Activated CD8-positive, alpha-beta memory T cell treated with anti-CD3 and anti-CD28 coated beads, Interleukin-2, amount 10 ng/mL, durations not matched to agents 7 days and 5 days (primary cell): ENCODE data around the gene ARID1B. TPM values are rescaled to one million over a fixed set of nuclear protein-coding genes. Genes with fewer than 3 reads are reported as not detected.

Experiments used
- ATAC-seq: fragments of 150-1000 bp; cut with Tn5 transposase; one replicate; pipeline ENCODE4 v1.10.0; 2021; ENCODE audit warnings: moderate library complexity
- CTCF ChIA-PET: fragments of 350-600 bp; sonication (Branson Sonifier 250); formaldehyde crosslinking; loops from one replicate; lab custom pipeline; 2021; ENCODE audit warnings: antibody characterized with exemption; lab: Charles Lee
- DNase-seq: peaks from one replicate; pipeline ENCODE4 v3.0.0-alpha.2; 2020
- H3K27ac Mint-ChIP-seq: one replicate; pipeline ENCODE4 v1.8.0; 2021; ENCODE audit warnings: mild to moderate bottlenecking, mixed read lengths
- H3K27me3 Mint-ChIP-seq: one replicate; pipeline ENCODE4 v1.8.0; 2021; ENCODE audit warnings: mixed read lengths
- H3K36me3 Mint-ChIP-seq: one replicate; pipeline ENCODE4 v1.8.0; 2021; ENCODE audit warnings: mild to moderate bottlenecking, mixed read lengths
- H3K4me1 Mint-ChIP-seq: one replicate; pipeline ENCODE4 v1.8.0; 2021; ENCODE audit warnings: mixed read lengths
- H3K4me3 Mint-ChIP-seq: one replicate; pipeline ENCODE4 v1.8.0; 2021; ENCODE audit warnings: mild to moderate bottlenecking, moderate library complexity, mixed read lengths
- H3K9me3 Mint-ChIP-seq: one replicate; pipeline ENCODE4 v1.8.0; 2022; ENCODE audit warnings: low read depth, mixed read lengths
- total RNA-seq, 2 experiments: library from RNA; stranded (reverse); gene quantifications; one replicate each; pipeline ENCODE4 v1.2.3, GENCODE V29; 2021

ARID1B gene
- total RNA-seq, 2 experiments from 2014 or later: 59.5 to 81.5 TPM

DNA sequence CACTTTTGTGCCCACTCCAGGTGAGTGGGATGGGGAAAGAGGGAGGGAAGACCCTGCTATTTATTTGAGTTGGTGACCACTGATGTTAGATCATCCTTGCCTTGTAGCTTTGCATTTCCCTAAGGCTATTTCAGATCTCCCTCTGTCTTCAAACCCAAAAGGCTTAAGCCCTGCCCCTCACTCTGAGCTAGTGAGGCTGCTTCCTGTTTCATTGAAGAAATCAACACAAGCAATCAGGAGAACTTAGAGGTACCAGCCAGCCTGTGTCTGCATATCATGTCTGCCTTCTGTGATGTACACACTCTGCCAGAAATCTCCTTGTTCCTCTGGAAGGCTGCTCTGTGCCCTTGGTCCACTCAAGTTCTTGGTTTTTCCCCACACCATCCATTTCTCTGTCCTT lies 135.3 kb downstream of the ARID1B start:
- DNase-seq (no peak), ATAC-seq (no peak)
- Mint-ChIP-seq H3K4me1 (peaks cover 29% of the 10 kb centered on the region), H3K4me3 (no peak overlapping the region), H3K27me3 (no peaks in the 10 kb centered on the region), H3K36me3 (peaks cover 21% of the 10 kb centered on the region), H3K27ac (peak overlapping the region; percentile 37), H3K9me3 (no peaks in the 10 kb centered on the region)
- CTCF ChIA-PET: no interaction called here

DNA sequence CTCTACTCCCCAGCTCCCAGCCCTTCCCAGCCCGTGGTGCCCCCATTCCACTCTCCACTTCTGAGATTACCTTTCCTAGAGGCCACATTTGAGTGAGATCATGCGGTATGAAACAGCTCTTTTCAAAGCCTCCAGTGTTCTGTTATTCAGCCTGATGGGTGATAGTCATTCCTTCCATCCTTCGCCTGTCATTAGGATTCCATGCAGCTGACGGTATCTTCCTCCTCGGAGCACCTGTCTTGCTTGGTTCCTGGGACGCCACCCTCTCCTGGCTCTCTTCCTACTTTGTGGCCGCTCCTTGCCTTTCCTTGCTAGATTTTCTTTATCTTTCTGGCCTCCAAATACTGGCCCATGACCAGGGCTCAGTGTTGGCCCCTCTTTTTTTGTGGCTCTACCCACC lies 137.0 kb downstream of the ARID1B start:
- Mint-ChIP-seq H3K36me3 (peaks cover 19% of the 10 kb centered on the region), H3K9me3 (no peaks in the 10 kb centered on the region), H3K4me1 (peaks cover 29% of the 10 kb centered on the region), H3K27ac (no peak overlapping the region), H3K27me3 (no peaks in the 10 kb centered on the region), H3K4me3 (no peak overlapping the region)
- no peak for ATAC-seq
- DNase-seq: no peak
- CTCF ChIA-PET: no interaction called here

DNA sequence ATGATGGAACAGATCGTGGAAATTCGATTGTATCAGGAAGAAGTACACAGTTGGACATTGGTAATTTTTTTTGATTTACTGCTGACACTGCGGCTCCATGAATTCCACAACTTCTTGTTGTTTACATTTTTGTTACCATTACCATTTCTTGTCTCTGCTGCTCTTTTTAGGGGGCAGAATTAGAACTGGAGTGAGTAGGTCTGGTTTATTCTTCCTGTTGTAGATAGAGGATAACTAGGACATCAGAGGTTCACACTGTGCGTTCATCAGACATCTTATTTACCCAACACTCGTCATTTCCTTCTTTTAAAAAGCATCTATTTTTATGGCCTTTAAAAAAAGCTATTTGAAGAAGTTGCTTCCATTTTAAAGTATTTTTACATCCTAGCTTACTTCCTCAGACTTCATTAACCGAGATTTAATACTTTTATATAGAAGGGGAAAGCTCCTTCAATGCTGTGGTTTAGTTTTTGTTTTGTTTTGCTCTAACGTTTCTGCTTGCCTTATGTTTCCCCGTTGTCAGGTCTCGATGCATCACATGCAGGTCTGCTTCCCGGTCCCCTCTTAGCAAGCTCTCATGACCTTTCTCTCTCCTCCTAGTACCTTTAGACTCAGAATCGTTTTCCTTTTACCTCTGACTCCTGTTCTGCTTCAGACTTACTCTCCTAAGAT lies 139.1 kb downstream of the ARID1B start:
- H3K36me3 Mint-ChIP-seq: peaks cover 17% of the 10 kb centered on the region
- H3K4me3 Mint-ChIP-seq: no peak overlapping the region
- peaks cover 27% of the 10 kb centered on the region for H3K4me1 Mint-ChIP-seq
- H3K27ac Mint-ChIP-seq: no peak overlapping the region
- no peaks in the 10 kb centered on the region for H3K27me3 Mint-ChIP-seq
- DNase-seq (no peak), ATAC-seq (no peak)
- no peaks in the 10 kb centered on the region for H3K9me3 Mint-ChIP-seq
- CTCF ChIA-PET: interaction anchor here (1.0 kb wide), 1 partner anchor 37 kb away, joined by 3 read pairs; no protein-coding TSS in a partner anchor

DNA sequence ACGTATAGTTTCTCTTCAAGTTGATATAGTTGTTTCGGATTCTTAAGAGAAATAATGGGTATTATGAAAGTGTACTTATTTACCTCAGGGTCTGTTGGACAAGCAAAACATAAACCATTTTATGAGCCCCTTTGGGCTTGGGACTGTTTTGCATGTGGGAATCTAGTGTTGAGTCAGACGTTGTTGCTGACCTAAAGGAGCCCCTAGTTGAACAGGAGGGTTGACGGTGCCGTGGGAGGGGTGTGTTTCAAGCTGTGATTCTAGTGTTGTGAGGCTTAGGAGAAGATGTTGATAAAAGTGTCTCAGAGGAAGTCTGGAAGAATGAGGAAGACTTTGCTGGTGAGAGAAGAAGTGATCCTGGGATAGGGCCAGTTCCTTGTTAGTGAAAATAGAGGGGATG lies 140.0 kb downstream of the ARID1B start:
- Mint-ChIP-seq H3K36me3 (peaks cover 19% of the 10 kb centered on the region), H3K4me3 (no peak overlapping the region), H3K9me3 (no peaks in the 10 kb centered on the region), H3K27ac (no peak overlapping the region), H3K4me1 (peaks cover 21% of the 10 kb centered on the region), H3K27me3 (no peaks in the 10 kb centered on the region)
- CTCF ChIA-PET: no interaction called here
- ATAC-seq (no peak), DNase-seq (no peak)

DNA sequence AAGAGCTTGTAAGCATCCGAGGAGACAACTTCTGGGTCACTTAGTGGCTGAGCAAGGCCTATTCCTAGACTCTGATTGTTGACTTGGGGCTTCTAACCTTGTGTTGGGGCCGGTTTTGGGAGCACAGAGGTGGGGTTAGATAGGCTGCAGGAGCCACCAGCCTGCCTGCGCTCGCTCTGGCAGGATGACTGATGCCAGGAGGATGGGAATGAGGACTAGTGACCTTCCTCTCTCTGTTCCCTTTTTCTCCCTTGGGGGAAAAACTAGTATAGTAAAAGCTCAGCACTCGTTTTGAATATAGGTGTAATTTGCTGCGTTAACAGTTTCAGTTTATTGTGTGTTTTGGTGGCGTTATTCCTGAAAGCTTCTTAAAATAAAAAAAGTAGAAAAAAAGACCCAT lies 141.5 kb downstream of the ARID1B start:
- DNase-seq (no peak), ATAC-seq (no peak)
- H3K4me3 Mint-ChIP-seq: no peak overlapping the region
- no peak overlapping the region for H3K27ac Mint-ChIP-seq
- CTCF ChIA-PET: no interaction called here
- peaks cover 18% of the 10 kb centered on the region for H3K36me3 Mint-ChIP-seq
- H3K27me3 Mint-ChIP-seq: no peaks in the 10 kb centered on the region
- H3K4me1 Mint-ChIP-seq: peaks cover 14% of the 10 kb centered on the region
- H3K9me3 Mint-ChIP-seq: no peaks in the 10 kb centered on the region

DNA sequence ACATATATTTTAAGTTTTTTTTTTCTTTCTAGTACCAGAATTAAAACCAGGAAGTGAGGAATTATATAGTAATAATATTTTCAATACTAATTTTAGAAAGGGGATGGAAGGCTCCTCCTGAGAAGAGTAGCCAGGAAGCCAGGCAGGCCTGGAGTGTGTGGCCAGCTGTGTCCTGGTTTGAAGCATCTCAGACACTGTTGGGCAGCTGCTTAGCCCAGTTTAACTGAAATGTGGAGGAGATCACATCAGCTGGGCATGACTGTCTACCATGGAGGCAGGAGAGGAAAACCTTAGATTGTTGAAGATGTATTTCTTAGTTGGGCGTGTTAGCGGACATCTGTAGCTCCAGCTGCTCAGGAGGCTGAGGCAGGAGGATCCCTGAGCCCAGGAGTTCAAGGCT lies 142.2 kb downstream of the ARID1B start:
- no peak overlapping the region for H3K27ac Mint-ChIP-seq
- H3K4me3 Mint-ChIP-seq: no peak overlapping the region
- no peaks in the 10 kb centered on the region for H3K9me3 Mint-ChIP-seq
- CTCF ChIA-PET: interaction anchor here (0.6 kb wide), 1 partner anchor 533 kb away, joined by 3 read pairs; no protein-coding TSS in a partner anchor
- H3K4me1 Mint-ChIP-seq: peaks cover 14% of the 10 kb centered on the region
- DNase-seq (no peak), ATAC-seq (no peak)
- peaks cover 16% of the 10 kb centered on the region for H3K36me3 Mint-ChIP-seq
- H3K27me3 Mint-ChIP-seq: no peaks in the 10 kb centered on the region

DNA sequence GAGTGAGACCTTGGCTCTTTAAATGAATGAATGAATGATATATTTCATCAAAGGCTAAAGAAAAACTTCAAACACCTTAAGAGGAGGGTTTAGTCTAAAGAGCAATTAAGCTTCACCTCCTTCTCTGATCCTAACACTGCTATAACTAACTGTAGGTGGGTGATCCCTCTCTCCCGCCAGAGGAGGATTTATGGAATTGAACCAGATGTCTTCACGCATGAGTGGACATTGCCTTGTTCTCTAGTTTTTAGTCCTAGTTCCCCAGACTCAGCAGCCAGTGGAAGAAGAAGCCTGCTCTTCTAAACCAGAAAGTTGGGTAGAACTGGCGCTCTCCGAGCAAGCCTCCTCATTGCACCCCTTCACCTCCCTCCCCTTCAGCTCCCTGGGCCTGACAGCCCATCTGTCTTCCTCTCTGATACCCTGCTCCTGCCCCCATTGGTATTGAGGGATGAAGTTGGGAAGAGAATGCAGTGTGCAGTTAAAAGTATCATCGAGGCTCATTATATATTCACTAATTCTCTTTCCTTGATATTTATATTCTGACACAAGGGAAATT lies 142.7 kb downstream of the ARID1B start:
- CTCF ChIA-PET: interaction anchor here (0.6 kb wide), 1 partner anchor 533 kb away, joined by 3 read pairs; no protein-coding TSS in a partner anchor
- Mint-ChIP-seq H3K4me3 (no peak overlapping the region), H3K36me3 (peaks cover 12% of the 10 kb centered on the region), H3K27me3 (no peaks in the 10 kb centered on the region), H3K27ac (no peak overlapping the region), H3K4me1 (peaks cover 13% of the 10 kb centered on the region), H3K9me3 (no peaks in the 10 kb centered on the region)
- no peak for DNase-seq
- ATAC-seq: no peak

DNA sequence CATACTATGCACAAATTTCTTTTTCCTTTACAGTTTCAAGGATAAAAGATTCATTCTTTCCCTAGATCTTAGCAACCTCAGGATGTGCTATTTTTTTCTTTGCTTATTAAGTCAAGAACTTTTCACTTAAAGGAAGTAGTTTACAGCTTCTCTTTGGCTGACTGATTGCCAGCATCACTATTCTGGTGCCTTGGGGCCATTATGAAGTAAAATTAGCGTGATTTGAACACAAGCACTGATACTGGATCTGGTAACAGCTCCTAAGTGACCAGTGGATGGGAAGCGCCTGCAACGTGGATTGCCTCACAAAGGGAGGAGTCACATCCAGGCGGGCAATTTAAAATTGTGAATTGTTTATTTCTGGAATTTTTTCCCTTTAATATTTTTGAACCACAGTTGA lies 147.1 kb downstream of the ARID1B start:
- ATAC-seq: no peak
- no peaks in the 10 kb centered on the region for H3K9me3 Mint-ChIP-seq
- no peaks in the 10 kb centered on the region for H3K27me3 Mint-ChIP-seq
- DNase-seq: no peak
- peaks cover 6% of the 10 kb centered on the region for H3K36me3 Mint-ChIP-seq
- CTCF ChIA-PET: interaction anchor here (1.1 to 1.5 kb wide), 2 partner anchors 10 to 18 kb away, joined by 3 read pairs; no protein-coding TSS in a partner anchor
- H3K4me1 Mint-ChIP-seq: peaks cover 22% of the 10 kb centered on the region
- no peak overlapping the region for H3K27ac Mint-ChIP-seq
- H3K4me3 Mint-ChIP-seq: no peak overlapping the region

DNA sequence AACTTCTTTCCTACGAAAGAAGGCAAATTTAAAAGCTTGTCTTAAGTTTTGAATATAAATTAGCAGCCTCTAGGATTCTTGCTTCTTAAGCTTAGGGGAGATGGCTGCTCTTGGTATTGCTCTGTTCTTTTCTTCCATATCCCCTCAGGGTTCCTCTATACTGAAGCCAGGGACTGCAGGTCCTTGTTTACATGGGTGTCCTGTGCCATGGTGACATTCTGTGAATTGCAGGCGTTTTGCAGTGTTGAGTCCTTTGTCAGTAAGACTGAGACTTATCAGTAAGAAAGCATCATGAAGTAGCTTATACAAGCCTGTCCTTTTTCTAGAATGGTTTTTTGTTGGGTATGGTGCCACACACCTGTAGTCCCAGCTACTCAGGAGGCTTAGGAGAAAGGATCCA lies 147.8 kb downstream of the ARID1B start:
- Mint-ChIP-seq H3K4me1 (peaks cover 23% of the 10 kb centered on the region), H3K36me3 (peaks cover 10% of the 10 kb centered on the region), H3K4me3 (no peak overlapping the region), H3K9me3 (no peaks in the 10 kb centered on the region), H3K27me3 (no peaks in the 10 kb centered on the region), H3K27ac (no peak overlapping the region)
- CTCF ChIA-PET: interaction anchor here (1.5 kb wide), 1 partner anchor 17 kb away, joined by 3 read pairs; no protein-coding TSS in a partner anchor
- DNase-seq (no peak), ATAC-seq (no peak)

DNA sequence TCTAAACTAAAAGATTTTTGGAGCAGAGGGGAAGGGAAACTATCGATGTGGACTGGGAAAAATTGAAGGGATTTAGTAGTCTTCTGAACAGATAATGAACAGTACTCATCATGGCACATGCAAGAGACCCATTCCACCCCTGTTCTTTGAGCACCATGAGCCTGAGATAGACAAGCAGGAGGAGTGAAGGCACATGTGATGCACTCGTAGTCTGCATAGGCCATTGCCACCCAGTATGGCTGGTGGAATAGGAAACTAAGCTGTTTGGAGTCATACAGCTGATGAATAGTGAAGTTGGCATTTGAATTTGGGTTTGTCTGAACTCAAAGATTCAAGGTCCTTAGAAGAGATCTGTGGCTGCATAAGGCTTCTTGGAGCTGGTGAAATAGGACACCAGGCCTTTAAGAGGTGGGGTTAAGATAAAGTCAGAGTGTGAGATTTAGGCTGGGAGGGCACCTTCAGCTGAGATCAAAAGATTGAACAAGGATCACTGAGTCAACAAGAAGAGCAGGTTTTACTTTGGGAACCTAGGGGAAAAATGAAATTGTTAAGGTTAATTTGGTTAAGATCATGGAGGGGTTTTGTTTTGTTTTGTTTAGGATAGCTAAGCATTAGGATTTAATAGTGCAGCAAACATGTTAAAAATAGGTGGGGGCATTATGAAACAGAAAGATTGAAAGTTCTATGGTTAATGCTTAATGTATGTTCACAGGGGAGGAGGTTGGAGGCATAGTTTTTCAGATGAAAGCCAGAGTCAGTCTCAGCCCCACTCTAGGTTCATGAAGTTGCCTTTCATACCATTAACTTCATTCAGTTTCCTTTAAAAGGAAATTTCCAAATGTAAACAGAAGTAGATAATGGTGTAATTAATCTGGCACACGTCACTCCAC lies 148.8 kb downstream of the ARID1B start:
- ATAC-seq: no peak
- peaks cover 18% of the 10 kb centered on the region for H3K4me1 Mint-ChIP-seq

DNA sequence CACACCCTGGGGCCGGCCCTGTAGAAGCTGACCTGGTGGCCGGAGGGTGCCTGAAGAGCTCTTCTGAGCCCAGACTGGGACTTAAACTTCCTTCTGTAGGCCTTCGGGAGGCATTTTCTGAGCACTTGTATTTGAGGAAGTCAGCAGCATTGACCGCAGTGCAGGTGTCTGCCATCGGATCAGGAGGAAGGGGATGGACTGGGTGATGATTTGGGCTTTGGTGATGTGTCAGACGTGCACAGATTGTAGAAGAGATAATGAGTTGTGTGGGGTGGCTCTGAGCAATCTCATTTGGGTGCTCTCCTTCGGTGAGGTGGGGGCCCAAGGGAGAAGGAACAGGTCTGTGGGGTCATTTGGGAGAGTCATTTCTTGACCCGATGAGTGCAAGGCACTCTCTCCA lies 150.9 kb downstream of the ARID1B start:
- Mint-ChIP-seq H3K27me3 (no peaks in the 10 kb centered on the region), H3K4me3 (no peak overlapping the region), H3K27ac (no peak overlapping the region), H3K36me3 (peaks cover 4% of the 10 kb centered on the region), H3K9me3 (no peaks in the 10 kb centered on the region), H3K4me1 (peaks cover 30% of the 10 kb centered on the region)
- DNase-seq: no peak
- CTCF ChIA-PET: interaction anchor here (0.7 kb wide), 1 partner anchor 8 kb away, joined by 3 read pairs; no protein-coding TSS in a partner anchor
- no peak for ATAC-seq

More for the DNA sequence above, 148.8 kb downstream of the ARID1B start:
- Mint-ChIP-seq H3K36me3 (peaks cover 10% of the 10 kb centered on the region), H3K27ac (no peak overlapping the region), H3K4me3 (no peak overlapping the region), H3K9me3 (no peaks in the 10 kb centered on the region), H3K27me3 (no peaks in the 10 kb centered on the region)
- DNase-seq: no peak
- CTCF ChIA-PET: interaction anchor here (1.5 kb wide), 1 partner anchor 16 kb away, joined by 3 read pairs; no protein-coding TSS in a partner anchor

DNA sequence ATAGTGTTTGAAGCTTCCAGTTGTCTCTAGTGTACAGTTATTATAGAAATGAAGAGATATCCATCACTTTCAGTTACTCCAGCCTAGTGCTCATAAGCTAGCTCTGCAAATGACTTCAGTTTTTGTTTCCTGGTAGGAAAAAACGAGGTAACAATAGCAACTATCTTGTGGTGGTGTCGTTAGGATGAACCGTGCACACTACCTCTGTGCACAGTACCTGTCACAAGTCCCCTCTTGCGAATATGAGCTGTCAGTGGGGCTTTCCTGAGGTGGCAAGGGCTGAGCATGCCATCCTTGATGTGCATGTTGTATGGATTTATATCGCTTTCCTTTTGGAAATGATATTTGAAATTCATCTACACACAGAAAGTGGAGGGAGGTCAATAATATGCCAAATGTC lies 151.8 kb downstream of the ARID1B start:
- Mint-ChIP-seq H3K4me1 (peaks cover 30% of the 10 kb centered on the region), H3K27me3 (no peaks in the 10 kb centered on the region), H3K4me3 (no peak overlapping the region), H3K9me3 (no peaks in the 10 kb centered on the region), H3K36me3 (peaks cover 4% of the 10 kb centered on the region), H3K27ac (no peak overlapping the region)
- CTCF ChIA-PET: no interaction called here
- no peak for ATAC-seq
- no peak for DNase-seq

DNA sequence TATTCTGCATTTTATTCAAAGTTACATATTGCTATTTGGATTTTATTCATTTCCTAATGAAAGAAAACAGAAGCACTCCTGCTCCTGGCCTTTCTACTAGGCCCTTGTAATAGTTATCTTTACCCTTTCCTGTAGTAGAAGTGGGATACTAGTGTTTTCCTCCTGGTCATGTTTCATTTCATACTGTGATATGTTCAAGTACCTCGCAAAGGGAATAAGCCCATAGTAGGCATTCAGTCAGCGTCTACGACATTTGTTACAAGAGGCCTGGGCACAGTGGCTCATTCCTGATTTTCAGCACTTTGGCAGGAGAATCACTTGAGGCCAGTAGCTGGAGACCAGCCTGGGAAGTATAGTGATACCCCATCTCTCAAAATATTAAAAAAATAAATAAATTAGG lies 154.1 kb downstream of the ARID1B start:
- CTCF ChIA-PET: no interaction called here
- DNase-seq (no peak), ATAC-seq (no peak)
- Mint-ChIP-seq H3K27ac (no peak overlapping the region), H3K36me3 (peaks cover 11% of the 10 kb centered on the region), H3K9me3 (no peaks in the 10 kb centered on the region), H3K27me3 (no peaks in the 10 kb centered on the region), H3K4me1 (peaks cover 24% of the 10 kb centered on the region), H3K4me3 (no peak overlapping the region)
